GM12874 (cell line): ENCODE results near the gene ADGRV1.

Experiments
- TF ChIP-seq, protein P1 (sequence below): IDR thresholded peaks from 2 replicates; pipeline ENCODE4 v1.5.1; 2011; ENCODE audit warnings: low read depth, mild to moderate bottlenecking, control low read depth, low read length, moderate library complexity; ENCODE audit not compliant: insufficient read depth

The ADGRV1 gene

DNA sequence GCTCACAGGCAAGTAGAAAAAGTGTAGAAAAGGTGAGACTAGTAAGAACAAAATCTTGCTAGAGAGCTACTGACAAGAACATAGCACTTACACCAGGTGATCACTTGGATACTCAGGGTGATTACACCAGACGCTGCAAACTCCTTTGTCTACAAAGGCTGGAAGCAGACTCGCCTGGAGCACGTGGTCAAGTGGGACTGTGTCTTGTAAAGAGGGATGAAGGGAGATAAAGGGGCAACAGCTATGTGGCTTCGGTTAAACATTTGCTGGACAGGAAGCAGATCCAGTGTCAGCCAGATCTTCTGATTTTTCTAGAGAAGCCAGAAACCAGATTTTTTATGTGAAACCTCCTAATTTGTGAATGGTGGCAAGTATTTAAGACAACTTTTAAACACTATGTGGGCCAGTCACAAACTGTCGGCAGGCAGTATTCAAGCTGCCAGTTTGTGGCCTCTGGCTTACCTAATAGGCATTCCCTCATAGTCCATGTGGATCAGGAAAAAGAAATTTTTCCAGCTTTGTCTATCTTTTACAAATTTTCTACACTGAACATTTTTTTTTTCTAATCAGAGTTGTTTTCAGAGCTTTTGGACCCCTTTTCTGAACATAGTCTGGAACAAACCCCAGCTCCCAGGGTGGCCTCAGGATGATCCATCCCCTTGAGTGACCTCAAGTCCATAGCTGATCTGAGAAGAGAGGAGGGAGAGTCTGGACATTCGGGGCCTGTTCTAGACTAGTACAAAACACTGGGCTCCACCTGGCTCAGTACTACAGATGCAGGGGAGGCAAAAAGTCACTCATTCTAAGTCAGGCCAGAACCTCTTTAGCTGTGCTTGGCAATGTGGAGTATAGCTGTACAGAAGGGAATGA, 561.6 kb downstream of the ADGRV1 start:
- TF ChIP-seq, protein P1, sequence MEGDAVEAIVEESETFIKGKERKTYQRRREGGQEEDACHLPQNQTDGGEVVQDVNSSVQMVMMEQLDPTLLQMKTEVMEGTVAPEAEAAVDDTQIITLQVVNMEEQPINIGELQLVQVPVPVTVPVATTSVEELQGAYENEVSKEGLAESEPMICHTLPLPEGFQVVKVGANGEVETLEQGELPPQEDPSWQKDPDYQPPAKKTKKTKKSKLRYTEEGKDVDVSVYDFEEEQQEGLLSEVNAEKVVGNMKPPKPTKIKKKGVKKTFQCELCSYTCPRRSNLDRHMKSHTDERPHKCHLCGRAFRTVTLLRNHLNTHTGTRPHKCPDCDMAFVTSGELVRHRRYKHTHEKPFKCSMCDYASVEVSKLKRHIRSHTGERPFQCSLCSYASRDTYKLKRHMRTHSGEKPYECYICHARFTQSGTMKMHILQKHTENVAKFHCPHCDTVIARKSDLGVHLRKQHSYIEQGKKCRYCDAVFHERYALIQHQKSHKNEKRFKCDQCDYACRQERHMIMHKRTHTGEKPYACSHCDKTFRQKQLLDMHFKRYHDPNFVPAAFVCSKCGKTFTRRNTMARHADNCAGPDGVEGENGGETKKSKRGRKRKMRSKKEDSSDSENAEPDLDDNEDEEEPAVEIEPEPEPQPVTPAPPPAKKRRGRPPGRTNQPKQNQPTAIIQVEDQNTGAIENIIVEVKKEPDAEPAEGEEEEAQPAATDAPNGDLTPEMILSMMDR, result no peak

DNA sequence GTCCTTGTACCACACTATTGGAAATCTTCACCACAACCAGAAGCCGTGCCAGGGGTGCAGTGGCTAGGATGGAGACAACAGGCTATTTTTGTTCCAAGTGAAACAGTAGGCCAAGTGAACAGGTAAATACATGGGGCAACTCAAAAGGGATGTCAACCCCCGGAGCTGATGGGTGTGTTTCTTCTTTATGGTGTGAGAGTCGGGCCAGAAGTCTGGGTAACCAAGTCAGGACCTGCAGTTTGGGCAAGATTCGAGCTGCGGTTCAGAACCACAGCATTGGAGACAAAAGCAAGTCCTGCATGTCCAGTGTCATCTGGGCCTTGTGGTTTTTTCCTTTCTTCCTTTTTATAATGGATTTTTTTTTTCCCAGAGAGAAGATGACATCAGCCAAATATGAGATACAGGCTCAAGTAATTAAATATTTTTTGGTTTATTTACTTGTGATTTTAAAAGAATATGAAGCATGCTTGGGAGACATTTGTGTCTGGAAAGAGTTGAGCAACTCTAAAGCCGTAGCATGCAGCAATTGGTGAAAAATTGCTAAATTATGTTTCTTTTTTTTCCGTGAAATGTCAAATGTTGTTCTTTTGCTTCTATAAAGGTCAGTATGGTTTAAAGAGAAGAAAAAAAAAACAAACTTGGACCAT, 562.9 kb downstream of the ADGRV1 start:
- TF ChIP-seq, protein P1, result no peak

DNA sequence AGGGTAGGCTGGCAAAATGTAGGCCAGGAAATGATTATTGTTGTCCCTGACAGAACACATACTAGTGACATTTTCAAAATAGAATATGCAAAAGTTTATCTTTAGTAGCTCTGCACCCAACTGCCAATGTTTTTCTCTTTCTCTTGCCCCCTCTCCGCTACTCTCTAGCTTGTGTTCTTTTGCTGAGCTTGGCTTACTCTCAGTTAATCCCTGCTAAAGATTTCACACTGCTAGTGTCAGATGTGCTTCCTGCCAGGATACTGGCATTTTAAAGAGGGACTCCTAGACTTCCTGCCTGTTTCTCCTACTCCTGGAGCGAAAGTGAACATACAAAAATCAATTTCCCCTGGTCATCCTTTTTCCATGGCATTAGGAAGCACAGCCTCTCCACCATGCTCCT, 564.1 kb downstream of the ADGRV1 start:
- TF ChIP-seq, protein P1, result no peak

DNA sequence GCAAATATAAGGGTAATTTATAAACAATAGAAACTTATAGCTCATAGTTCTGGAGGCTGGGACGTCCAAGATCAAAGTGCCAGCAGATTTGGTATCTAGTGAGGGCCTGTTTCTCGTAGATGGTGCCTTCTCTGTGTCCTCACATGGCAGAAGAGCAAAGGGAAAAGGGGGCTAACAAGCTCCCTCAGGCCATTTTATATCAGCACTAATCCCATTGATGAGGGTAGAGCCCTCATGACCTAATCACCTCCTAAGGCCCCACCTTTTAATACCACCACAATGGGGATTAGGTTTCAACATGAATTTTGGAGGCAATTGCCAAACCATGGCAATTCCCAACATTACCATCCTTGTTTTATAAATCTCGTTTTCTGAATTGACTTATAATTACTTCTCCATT, 564.7 kb downstream of the ADGRV1 start:
- TF ChIP-seq, protein P1, result no peak

DNA sequence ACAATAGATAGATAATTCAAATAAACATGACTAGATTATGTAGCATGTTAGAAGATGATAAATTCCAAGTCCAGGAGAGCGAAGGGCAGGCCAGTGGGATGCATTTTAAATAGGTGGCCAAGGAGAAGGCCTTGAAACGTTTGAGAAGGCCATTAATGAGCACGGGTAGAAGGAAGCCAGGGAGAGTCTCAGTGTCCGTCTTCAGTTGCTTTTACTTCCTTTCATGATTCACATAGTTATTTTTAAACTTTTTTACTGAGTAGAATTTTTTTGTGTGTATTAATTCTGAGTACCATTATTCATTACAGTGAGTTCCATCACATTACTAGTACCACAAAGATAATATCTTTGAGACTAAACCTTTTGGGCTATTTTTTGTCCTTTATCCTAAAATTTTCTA, 565.3 kb downstream of the ADGRV1 start:
- TF ChIP-seq, protein P1, result no peak

DNA sequence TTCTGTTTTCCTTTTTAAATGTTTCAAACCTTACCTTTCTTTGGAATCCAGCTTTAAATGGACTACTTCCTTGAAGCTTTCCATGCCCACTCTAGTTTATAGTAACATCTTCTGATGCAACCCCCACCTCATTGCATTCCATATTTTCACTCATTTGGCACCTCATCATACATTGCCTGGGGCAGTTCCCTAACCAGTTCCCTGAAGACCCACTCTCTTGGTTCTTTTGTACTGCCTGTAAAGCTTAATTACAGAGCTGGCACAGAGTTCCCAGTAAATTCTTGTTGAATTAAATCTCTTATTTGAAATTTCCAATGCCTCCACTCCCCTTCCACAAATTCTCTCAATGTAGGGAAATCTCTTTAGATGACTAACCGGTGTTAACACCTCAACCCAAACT, 567.3 kb downstream of the ADGRV1 start:
- TF ChIP-seq, protein P1, result no peak

DNA sequence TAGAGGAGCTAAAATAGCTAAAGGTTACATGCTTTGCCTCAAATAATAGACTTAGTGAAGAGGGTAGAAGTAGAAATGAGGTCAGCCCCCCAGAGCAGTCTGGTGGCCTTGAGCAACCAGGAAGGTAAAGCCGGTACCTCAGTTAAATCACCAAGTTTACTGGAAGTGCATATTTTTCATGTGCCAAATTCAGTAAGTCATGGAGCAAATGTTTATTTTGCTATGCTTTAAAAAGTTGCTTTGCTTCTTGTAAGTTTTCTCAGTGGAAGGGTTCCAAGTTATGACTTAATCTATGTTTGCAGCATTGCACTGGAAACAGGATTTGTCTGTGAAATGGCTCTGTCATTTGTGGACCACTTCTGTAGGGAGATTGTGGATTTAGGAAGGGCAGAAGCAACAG, 567.9 kb downstream of the ADGRV1 start:
- TF ChIP-seq, protein P1, result no peak
